ENCODE results near the gene SELENON. TPM values are rescaled to one million over a fixed set of nuclear protein-coding genes. Genes with fewer than 3 reads are reported as not detected.

Gene SELENON
- total and polyA plus RNA-seq, 10 of the 15 experiments (the other 5 are each of a cell fraction or from before 2014, with no cell fraction given): 0.07 to 5.1 (median 0.80) TPM

DNA sequence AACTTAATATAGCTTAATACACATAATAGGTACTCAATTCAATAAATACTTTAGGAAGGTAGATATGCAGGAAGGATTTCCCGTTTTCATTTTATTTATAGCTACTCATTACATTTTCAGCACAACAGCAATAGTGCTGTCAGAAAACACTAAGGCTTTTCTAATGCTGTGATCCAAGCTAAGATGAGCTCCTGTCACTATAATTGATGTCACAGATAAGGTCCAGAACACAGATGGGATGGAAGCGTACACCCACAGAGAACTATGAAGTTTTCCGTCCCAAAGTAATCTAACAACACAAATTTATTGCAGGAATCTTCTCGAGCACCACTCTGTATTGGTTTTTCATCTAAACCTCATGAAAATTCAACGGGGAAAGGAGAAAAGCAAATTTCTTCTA lies 45.7 kb downstream of the SELENON start:
- no peak for TF ChIP-seq ZNF24 (IDR thresholded peaks at IDR 0.05)
- TF ChIP-seq, protein P1, sequence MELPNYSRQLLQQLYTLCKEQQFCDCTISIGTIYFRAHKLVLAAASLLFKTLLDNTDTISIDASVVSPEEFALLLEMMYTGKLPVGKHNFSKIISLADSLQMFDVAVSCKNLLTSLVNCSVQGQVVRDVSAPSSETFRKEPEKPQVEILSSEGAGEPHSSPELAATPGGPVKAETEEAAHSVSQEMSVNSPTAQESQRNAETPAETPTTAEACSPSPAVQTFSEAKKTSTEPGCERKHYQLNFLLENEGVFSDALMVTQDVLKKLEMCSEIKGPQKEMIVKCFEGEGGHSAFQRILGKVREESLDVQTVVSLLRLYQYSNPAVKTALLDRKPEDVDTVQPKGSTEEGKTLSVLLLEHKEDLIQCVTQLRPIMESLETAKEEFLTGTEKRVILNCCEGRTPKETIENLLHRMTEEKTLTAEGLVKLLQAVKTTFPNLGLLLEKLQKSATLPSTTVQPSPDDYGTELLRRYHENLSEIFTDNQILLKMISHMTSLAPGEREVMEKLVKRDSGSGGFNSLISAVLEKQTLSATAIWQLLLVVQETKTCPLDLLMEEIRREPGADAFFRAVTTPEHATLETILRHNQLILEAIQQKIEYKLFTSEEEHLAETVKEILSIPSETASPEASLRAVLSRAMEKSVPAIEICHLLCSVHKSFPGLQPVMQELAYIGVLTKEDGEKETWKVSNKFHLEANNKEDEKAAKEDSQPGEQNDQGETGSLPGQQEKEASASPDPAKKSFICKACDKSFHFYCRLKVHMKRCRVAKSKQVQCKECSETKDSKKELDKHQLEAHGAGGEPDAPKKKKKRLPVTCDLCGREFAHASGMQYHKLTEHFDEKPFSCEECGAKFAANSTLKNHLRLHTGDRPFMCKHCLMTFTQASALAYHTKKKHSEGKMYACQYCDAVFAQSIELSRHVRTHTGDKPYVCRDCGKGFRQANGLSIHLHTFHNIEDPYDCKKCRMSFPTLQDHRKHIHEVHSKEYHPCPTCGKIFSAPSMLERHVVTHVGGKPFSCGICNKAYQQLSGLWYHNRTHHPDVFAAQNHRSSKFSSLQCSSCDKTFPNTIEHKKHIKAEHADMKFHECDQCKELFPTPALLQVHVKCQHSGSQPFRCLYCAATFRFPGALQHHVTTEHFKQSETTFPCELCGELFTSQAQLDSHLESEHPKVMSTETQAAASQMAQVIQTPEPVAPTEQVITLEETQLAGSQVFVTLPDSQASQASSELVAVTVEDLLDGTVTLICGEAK (IDR thresholded peaks at IDR 0.05; ENCODE audit: borderline replicate concordance): no peak
- no peak for TF ChIP-seq SREBF2 (IDR thresholded peaks at IDR 0.05; ENCODE audit: low read length)
- no peak for TF ChIP-seq RAD21 (IDR thresholded peaks at IDR 0.05; ENCODE audit: insufficient read depth, low read depth, low read length)
- TF ChIP-seq, protein P2, sequence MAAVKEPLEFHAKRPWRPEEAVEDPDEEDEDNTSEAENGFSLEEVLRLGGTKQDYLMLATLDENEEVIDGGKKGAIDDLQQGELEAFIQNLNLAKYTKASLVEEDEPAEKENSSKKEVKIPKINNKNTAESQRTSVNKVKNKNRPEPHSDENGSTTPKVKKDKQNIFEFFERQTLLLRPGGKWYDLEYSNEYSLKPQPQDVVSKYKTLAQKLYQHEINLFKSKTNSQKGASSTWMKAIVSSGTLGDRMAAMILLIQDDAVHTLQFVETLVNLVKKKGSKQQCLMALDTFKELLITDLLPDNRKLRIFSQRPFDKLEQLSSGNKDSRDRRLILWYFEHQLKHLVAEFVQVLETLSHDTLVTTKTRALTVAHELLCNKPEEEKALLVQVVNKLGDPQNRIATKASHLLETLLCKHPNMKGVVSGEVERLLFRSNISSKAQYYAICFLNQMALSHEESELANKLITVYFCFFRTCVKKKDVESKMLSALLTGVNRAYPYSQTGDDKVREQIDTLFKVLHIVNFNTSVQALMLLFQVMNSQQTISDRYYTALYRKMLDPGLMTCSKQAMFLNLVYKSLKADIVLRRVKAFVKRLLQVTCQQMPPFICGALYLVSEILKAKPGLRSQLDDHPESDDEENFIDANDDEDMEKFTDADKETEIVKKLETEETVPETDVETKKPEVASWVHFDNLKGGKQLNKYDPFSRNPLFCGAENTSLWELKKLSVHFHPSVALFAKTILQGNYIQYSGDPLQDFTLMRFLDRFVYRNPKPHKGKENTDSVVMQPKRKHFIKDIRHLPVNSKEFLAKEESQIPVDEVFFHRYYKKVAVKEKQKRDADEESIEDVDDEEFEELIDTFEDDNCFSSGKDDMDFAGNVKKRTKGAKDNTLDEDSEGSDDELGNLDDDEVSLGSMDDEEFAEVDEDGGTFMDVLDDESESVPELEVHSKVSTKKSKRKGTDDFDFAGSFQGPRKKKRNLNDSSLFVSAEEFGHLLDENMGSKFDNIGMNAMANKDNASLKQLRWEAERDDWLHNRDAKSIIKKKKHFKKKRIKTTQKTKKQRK (IDR thresholded peaks at IDR 0.05; ENCODE audit: low read depth, low read length): no peak
- Histone ChIP-seq H3K9ac (ENCODE audit: control insufficient read depth, insufficient read depth, low read length) (no peak overlapping the region), H3K36me3 (ENCODE audit: control insufficient read depth in 2 of 2, insufficient read depth in 2 of 2, low read length in 1 of 2) (no peaks in the 10 kb centered on the region), H3K9me3 (replicated peaks; ENCODE audit: control insufficient read depth, insufficient read depth, low read length) (no peaks in the 10 kb centered on the region), H3K4me2 (ENCODE audit: control insufficient read depth, insufficient read depth) (no peak overlapping the region), H3K4me3 (no peak overlapping the region), H3K79me2 (ENCODE audit: control insufficient read depth, insufficient read depth, low read length) (peaks cover 2% of the 10 kb centered on the region), H4K20me1 (ENCODE audit: control insufficient read depth, insufficient read depth) (no peaks in the 10 kb centered on the region), H3K27me3 (replicated peaks in 1 of 2; ENCODE audit: control insufficient read depth in 2 of 2, insufficient read depth in 2 of 2, low read length in 1 of 2) (no peaks in the 10 kb centered on the region), H3K4me1 (ENCODE audit: control insufficient read depth, insufficient read depth, low read length) (peaks cover 8% of the 10 kb centered on the region; the same call in 1 of the 2 replicates), H3K27ac (ENCODE audit: control insufficient read depth, insufficient read depth) (no peak overlapping the region; the same call in 1 of the 2 replicates), H2AFZ (ENCODE audit: control insufficient read depth, low read depth, low read length) (no peak overlapping the region)
- ChIA-PET RAD21 (ENCODE audit: unreplicated experiment) (interaction anchor here (0.9 to 2.0 kb wide), 3 partner anchors 50 to 430 kb away, joined by 3 to 8 read pairs (median 3); partner anchors contain the start of gene PAFAH2), SMC1A (ENCODE audit: uncharacterized antibody, unreplicated experiment) (interaction anchor here (0.8 to 2.2 kb wide), 8 partner anchors 8 to 151 kb away, joined by 3 to 11 read pairs (median 6); partner anchors contain the start of gene PAFAH2), CTCF (interaction anchor here (1.1 to 2.8 kb wide), 6 partner anchors 8 to 152 kb away, joined by 3 to 15 read pairs (median 6); partner anchors contain the start of genes PAFAH2 and STMN1), POLR2A (interaction anchor here (1.0 to 1.8 kb wide), 5 partner anchors 9 to 152 kb away, joined by 3 to 7 read pairs (median 4); partner anchors contain the start of gene PAFAH2)
- DNase-seq (ENCODE audit: low read depth, low spot score) (no peak), ATAC-seq (no peak), FAIRE-seq (no peak)
- BruUV-seq (replicated peaks): no TSS peak
- WGBS (ENCODE audit: insufficient coverage, insufficient replicate concordance, low lambda C conversion rate, missing lambda C conversion rate): 75% methylated on average over 5 of the region's 5 CpGs
- intact Hi-C loops (cut with micrococcal nuclease; ENCODE audit: unreplicated experiment): no loop called here
- in situ Hi-C loops (cut with MboI): no loop called here

Measured in GM12878 (cell line).